HG03159 (cell line): ENCODE data around the gene RHBG.
A peak's percentile ranks its signal among the peaks of the same experiment; 100 is the strongest.
"Not testable (repeated sequence)": the region's sequence is repeated elsewhere in the genome, so short reads cannot be mapped to it uniquely, and the experiment has no call there.

ENCODE experiments used
- ATAC-seq: cut with Tn5 transposase; IDR thresholded peaks from one replicate; pipeline ENCODE4 v1.9.1; 2021; ENCODE audit warnings: mild to moderate bottlenecking, moderate library complexity; ENCODE audit not compliant: unreplicated experiment

RHBG gene, protein sequence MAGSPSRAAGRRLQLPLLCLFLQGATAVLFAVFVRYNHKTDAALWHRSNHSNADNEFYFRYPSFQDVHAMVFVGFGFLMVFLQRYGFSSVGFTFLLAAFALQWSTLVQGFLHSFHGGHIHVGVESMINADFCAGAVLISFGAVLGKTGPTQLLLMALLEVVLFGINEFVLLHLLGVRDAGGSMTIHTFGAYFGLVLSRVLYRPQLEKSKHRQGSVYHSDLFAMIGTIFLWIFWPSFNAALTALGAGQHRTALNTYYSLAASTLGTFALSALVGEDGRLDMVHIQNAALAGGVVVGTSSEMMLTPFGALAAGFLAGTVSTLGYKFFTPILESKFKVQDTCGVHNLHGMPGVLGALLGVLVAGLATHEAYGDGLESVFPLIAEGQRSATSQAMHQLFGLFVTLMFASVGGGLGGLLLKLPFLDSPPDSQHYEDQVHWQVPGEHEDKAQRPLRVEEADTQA

DNA sequence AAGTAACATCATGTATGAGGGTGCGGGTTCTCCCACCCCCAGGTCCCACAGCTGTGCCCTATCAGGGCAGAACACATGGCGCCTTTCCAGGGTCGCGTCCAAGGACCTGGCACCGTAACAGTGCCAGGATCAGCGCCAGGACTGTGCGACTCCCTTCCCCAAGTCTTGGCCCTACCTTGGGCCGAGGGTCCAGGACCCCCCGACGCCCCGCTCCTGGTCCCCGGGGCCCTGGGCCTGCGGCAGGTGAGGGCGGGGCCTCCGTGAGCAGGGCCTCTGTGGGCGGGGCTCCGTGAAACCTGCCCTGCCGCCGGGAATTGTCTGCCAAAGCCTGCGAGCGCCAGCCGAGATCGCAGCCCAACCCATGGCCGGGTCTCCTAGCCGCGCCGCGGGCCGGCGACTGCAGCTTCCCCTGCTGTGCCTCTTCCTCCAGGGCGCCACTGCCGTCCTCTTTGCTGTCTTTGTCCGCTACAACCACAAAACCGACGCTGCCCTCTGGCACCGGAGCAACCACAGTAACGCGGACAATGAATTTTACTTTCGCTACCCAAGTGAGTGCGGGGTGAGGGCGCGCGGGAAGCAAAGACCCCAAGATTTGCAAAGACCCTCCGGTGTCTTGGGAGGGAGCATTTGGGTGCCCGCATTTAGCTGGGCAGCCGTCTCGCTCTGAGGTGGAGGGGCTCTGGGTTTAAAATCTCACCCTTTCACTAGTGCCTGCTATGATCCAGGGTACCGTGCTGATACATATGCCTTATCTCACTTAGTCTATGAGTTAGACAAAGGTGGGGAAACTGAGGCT, at the start of gene RHBG:
TSS of gene RHBG (plus strand) at position 323 of the 796 bp plus-strand sequence. CDS start at position 362, 39 bp downstream.
- no peak for ATAC-seq

DNA sequence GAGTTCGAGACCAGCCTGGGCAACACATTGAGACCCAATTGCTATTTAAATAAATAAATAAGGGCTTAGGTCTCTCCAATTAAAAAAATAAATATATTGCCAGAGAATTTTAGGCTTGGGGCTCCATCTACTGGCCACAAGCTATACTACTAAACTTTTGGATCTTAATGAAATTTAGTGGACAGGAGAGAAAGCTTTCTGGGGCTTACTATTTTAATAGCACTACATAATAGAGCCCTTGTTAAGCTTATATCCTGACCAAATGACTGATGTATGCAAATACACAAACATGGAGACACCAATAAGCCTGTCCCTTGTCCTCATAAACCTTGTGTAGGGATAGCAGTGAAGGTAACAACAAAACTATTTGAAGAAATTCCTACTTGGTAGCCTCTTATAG, 49.3 kb upstream of the RHBG start:
- no peak for ATAC-seq

- ATAC-seq: no peak
These were observed 48.5 kb upstream of the RHBG start for GRCh38 chr1:156320560-156320959.

DNA sequence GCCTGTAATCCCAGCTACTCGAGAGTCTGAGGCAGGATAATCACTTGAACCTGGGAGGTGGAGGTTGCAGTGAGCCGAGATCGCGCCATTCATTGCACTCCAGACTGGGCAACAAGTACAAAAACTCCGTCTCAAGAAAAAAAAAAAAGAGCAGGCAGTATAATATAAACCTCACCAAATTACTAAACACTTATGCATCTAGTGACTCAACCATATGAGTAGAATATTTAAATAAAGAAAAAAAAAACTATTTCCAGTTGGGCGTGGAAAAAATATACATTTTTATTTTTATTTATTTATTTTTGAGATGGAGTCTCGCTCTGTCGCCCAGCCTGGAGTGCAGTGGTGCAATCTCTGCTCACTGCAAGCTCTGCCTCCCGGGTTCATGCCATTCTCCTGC, 45.8 kb upstream of the RHBG start:
- ATAC-seq: not testable (repeated sequence)

DNA sequence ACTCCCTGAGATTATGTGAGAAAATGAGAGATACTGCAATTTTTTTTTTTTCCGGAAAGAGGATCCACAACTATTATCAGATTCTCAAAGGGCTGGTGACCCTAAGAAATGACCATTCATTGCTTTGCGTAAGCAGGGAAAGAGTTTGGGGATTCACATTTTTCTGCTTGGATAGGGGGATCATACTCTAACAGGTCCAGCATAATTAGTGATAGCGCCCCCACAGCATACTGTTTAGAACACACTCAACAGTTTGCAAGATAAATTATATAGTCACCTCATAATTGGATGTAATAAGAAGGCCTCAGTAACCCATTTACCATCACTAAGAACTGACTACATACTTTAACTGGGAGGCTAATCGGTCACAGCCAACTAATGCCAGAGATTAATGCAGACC, 32.8 kb upstream of the RHBG start:
- no peak for ATAC-seq

DNA sequence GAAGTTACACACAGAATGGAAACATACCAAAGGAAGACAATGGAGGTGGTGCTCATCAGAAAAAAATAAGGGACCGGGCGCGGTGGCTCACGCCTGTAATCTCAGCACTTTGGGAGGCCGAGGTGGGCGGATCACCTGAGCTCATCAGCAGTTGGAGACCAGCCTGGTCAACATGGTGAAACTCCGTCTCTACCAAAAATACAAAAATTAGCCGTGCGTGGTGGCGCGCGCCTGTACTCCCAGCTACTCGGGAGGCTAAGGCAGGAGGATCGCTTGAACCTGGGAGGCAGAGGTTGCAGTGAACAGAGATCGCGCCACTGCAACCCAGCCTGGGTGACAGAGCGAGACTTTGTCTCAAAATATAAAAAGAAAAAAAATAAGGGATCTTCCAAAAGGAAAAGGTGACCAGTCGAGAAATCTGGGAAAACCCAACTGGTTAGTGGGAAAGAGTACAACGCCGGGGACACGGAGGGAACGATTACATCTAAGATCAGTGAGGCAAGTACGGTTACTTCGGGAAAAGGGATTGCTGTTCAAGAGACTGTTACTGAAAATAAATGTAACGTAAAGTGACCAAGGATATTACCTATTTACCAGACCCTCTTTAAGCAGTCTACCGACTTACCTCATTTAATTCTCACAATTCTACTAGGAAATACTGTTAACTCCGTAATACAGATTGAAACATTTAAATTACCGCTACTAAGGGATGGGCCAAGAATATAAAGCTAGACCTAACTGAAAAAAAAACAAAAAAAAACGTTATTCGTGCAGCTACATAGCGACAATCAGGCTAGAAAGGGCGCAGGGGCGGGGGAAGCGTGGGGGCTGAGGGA, 31.7 kb upstream of the RHBG start:
- no peak for ATAC-seq

GRCh38 chr1:156337888-156338179, 31.2 kb upstream of the RHBG start:
- ATAC-seq: no peak

- peak; percentile 88 for ATAC-seq
These were observed 30.6 kb upstream of the RHBG start, which contains the start of the genes CCT3 and TSACC for GRCh38 chr1:156338180-156338976. CCT3 (minus strand) TSS chr1:156338292; CDS start chr1:156338184, 108 bp downstream. TSACC (plus strand) TSS chr1:156338526; CDS start chr1:156339758, 1,232 bp downstream.

GRCh38 chr1:156342166-156342955, 26.6 kb upstream of the RHBG start:
- ATAC-seq: no peak

DNA sequence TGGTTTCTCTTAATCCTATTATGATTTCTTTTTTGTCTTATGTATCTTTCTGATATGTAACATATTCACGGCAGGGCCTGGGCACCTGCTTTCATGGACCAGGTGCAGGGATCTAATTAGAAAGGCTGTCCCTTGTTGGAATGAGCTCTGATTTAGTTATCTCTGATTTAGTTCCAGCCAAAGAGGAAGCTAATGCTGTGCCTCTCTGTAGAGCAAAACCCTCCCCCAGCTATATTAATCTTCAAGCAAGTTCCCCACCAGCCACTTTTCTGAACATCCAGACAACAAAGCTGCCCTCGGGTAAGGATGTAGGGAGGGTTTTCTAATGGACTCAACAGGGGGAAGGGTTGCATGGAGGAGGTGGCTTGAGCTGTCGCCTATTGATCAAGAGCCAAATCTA, 24.6 kb upstream of the RHBG start:
- no peak for ATAC-seq

DNA sequence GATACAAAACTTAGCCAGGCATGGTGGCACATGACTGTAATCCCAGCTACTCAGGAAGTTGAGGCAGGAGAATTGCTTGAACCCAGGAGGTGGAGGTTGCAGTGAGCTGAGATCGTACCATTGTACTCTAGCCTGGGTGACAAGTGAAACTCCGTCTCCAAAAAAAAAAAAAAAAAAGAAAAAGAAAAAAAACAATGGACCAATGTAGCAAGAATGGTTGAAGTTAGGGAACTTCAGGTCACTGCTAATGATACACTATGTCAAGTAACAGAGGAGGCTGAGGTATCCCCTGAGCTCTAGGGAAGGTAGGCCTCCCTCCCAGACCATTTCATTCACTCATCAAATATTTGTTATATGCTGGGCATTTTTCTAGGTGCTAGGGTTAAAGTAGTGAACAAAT, 23.0 kb upstream of the RHBG start:
- ATAC-seq: not testable (repeated sequence)

GRCh38 chr1:156346636-156347035, 22.4 kb upstream of the RHBG start:
- ATAC-seq: no peak

DNA sequence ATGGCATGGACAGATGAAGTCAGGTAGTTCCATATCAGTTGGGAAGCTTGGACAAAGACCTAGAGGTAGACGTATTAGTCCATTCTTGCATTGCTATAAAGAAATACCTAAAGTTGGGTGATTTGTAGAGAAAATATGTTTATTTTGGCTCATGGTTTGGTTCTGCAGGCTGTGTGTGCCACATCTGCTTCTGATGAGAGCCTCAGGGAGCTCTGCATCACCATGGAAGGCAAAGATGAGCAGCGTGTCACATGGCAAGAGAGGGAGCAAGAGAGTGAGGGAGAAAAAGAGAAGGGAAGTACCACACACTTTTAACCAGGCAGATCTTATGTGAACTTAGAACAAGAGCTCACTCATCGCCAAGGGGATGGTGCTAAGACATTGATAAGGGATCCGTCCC, 21.7 kb upstream of the RHBG start:
- no peak for ATAC-seq

- not testable (repeated sequence) for ATAC-seq
These were observed 16.5 kb upstream of the RHBG start for GRCh38 chr1:156352481-156352880.

DNA sequence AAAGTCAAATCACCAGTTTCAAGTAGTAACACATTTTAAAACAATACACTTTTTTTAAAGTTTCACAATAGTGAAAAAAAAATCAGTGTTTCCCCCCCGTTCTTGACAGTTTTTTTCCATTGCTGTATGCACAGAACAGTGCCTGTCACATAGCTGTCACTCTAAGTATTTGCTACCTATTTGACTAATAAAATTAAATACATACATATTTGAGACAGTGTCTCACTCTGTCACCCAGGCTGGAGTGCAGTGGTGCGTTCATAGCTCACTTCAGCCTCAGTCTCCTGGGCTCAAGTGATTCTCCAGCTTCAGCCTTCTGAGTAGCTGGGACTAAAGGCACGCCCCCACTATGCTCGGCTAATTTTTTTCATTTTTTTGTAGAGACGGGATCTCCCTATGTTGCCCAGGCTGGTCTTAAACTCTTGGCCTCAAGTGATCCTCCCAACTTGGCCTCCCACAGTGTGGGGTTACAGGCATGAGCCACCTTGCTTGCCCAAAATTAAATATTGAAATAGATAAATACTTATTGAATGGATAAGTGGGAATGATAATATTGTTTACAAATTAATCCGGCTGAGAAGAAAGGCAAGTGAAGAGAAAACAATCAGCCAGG, 12.6 kb upstream of the RHBG start:
- ATAC-seq: no peak

DNA sequence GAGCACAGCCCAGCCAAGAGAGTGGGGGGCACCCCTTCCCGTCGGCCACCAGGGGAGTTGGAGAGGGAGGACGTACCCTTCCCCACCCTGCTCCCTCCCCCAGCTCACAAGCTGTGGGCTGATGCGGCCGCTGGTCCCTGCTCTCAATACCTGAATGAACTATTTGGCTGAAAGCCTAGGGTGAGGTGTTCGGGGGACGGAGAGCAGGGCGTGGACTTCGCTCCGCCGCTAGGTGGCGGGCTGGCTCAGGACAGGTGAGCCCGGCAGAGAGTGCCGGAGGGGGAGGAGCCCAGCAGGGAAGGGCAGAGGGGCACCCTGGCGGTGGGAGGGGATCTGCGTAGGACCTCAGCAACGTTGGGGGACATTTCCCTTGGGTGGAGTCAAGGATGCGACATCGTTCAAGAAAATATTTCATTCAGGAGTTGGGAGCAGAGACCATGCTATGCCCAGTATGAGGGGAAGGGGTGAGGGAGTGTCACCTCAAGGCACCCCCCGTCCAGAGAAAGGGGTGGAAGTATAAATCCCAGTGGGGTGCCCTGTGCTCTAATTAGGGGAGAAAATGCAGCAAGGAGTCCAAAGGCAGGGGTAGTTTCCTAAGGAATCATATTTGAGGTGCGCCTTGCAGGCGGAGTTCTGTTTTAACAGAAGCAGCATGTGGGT, 12.0 kb upstream of the RHBG start:
- ATAC-seq: peak; percentile 52

GRCh38 chr1:156357977-156358376, 11.0 kb upstream of the RHBG start:
- ATAC-seq: no peak

- no peak for ATAC-seq
These were observed 10.4 kb upstream of the RHBG start for GRCh38 chr1:156358641-156359040.

- ATAC-seq: no peak
These were observed 9.8 kb upstream of the RHBG start for GRCh38 chr1:156359249-156359648.
